ENCODE results near the gene DHX35. TPM values are rescaled to one million over a fixed set of nuclear protein-coding genes. Genes with fewer than 3 reads are reported as not detected.

DHX35 gene
- total and polyA plus RNA-seq, 2 of the 13 experiments (the other 11 are each of a cell fraction or from before 2014, with no cell fraction given): 25.8 to 28.7 TPM

- Histone ChIP-seq H3K9me3 (ENCODE audit: low read length) (no peaks in the 10 kb centered on the region), H3K79me2 (ENCODE audit: insufficient read depth, low read length) (no peaks in the 10 kb centered on the region), H3K4me2 (ENCODE audit: low read depth, low read length) (no peak overlapping the region), H3K27ac (ENCODE audit: extremely low read length, insufficient read depth, low read length) (no peak overlapping the region), H3K27me3 (ENCODE audit: control insufficient read depth in 1 of 2, insufficient read depth in 2 of 2, low read length in 2 of 2) (peaks cover 0 to 15% of the 10 kb centered on the region in 2 experiments; a peak in 3 of 5 replicates), H2AFZ (ENCODE audit: low read length) (no peak overlapping the region), H3K4me1 (ENCODE audit: insufficient read depth, low read length) (no peaks in the 10 kb centered on the region), H4K20me1 (ENCODE audit: insufficient read depth, low read length) (no peaks in the 10 kb centered on the region), H3K9ac (ENCODE audit: insufficient read depth, low read depth, low read length) (no peak overlapping the region), H3K36me3 (replicated peaks in 1 of 2; ENCODE audit: control insufficient read depth in 1 of 2, insufficient read depth in 2 of 2, low read length in 2 of 2) (no peaks in the 10 kb centered on the region), H3K4me3 (replicated peaks in 1 of 3; ENCODE audit: insufficient read depth in 1 of 3, low read depth in 2 of 3, low read length in 3 of 3) (no peak overlapping the region)
- no peak for ATAC-seq
- intact Hi-C loops (cut with micrococcal nuclease; ENCODE audit: unreplicated experiment): no loop called here
- POLR2A ChIA-PET: interaction anchor here (0.7 kb wide), 1 partner anchor 10 kb away, joined by 3 read pairs; no protein-coding TSS in a partner anchor
- FAIRE-seq: no peak
- DNase-seq (ENCODE audit: low spot score): no peak
- TF ChIP-seq ATF7-NPFF (CRISPR knock-in tag; IDR thresholded peaks at IDR 0.05; ENCODE audit: low read depth): no peak
- no peak for TF ChIP-seq ZNF180 (CRISPR knock-in tag; IDR thresholded peaks at IDR 0.05; ENCODE audit: borderline replicate concordance, low read depth)
- no peak for TF ChIP-seq RBAK (CRISPR knock-in tag; IDR thresholded peaks at IDR 0.05)
- TF ChIP-seq ZNF678 (CRISPR knock-in tag; IDR thresholded peaks at IDR 0.05): no peak
- no peak for TF ChIP-seq ZNF160 (CRISPR knock-in tag; IDR thresholded peaks at IDR 0.05)
- no peak for TF ChIP-seq ESRRA (CRISPR knock-in tag; IDR thresholded peaks at IDR 0.05; ENCODE audit: low read depth)
- TF ChIP-seq PITX1 (CRISPR knock-in tag; IDR thresholded peaks at IDR 0.05): no peak
- no peak for TF ChIP-seq SNRNP70 (IDR thresholded peaks at IDR 0.05; ENCODE audit: low read depth, low read length)
- no peak for TF ChIP-seq PLSCR1 (CRISPR knock-in tag; IDR thresholded peaks at IDR 0.05; ENCODE audit: borderline replicate concordance)
- no peak for TF ChIP-seq XRCC5 (optimal IDR thresholded peaks at IDR 0.05; ENCODE audit: low read length)
- no peak for TF ChIP-seq ZNF674 (CRISPR knock-in tag; IDR thresholded peaks at IDR 0.05; ENCODE audit: low read depth)
- no peak for TF ChIP-seq MYNN (CRISPR knock-in tag; IDR thresholded peaks at IDR 0.05; ENCODE audit: low read depth)
- WGBS (ENCODE audit: low lambda C conversion rate): 47% methylated on average over 7 of the region's 7 CpGs
- in situ Hi-C loops (cut with HindIII; ENCODE audit: extremely low pct_ligation_motif_present, low pct_unique_long_range_greater_than_20kb): no loop called here
- BruUV-seq (replicated peaks): no TSS peak
- CTCF ChIA-PET (ENCODE audit: low intra/inter-chr PET ratio, low total read pairs): no interaction called here
Observed at GRCh38 chr20:39057143-39057542, 95.0 kb downstream of the DHX35 start.

Measured in HepG2 (cell line).